OCI-LY7 (cell line): ENCODE data around the gene ABR. TPM values are rescaled to one million over a fixed set of nuclear protein-coding genes. Genes with fewer than 3 reads are reported as not detected.

Source experiments
- BruUV-seq: library from RNA; stranded (reverse); fragments of 400-500 nt; replicated peaks from 2 replicates; lab custom pipeline; 2021; lab: Mats Ljungman, UMichigan
- CTCF ChIA-PET: fragments of 300-600 bp; sonication (Branson Sonifier 250); formaldehyde crosslinking; loops from one replicate; lab custom pipeline; 2022; ENCODE audit warnings: antibody characterized with exemption; ENCODE audit not compliant: unreplicated experiment; lab: Charles Lee
- POLR2A ChIA-PET: fragments of 300-600 bp; sonication (Branson Sonifier 250); formaldehyde crosslinking; loops from one replicate; lab custom pipeline; 2022; ENCODE audit warnings: antibody characterized with exemption; lab: Charles Lee
- DNase-seq: peaks from one replicate; pipeline ENCODE4 v3.0.0-alpha.2; 2015; ENCODE audit warnings: low spot score
- H2AFZ ChIP-seq: fragments of 200-600 bp; sonication (generic), shearing (Covaris generic); 2 replicates; pipeline ENCODE4 v1.6.1; 2014; ENCODE audit warnings: mild to moderate bottlenecking, antibody characterized with exemption, low read length, moderate library complexity
- H3K27ac ChIP-seq: fragments of 200-600 bp; sonication (generic); 2 replicates; pipeline ENCODE4 v1.5.1; 2014; ENCODE audit warnings: mixed run types, low read depth, mild to moderate bottlenecking, moderate library complexity, low read length, inconsistent platforms; ENCODE audit not compliant: poor library complexity, severe bottlenecking
- H3K36me3 ChIP-seq: fragments of 200-600 bp; sonication (generic); 2 replicates; pipeline ENCODE4 v1.6.1; 2014; ENCODE audit warnings: mild to moderate bottlenecking, antibody characterized with exemption, low read length, moderate library complexity, mixed read lengths; ENCODE audit not compliant: insufficient read depth
- H3K4me1 ChIP-seq: fragments of 200-600 bp; sonication (generic); 2 replicates; pipeline ENCODE4 v1.5.1; 2014; ENCODE audit warnings: mild to moderate bottlenecking, low read length; ENCODE audit not compliant: insufficient read depth, poor library complexity, severe bottlenecking
- H3K4me2 ChIP-seq: fragments of 200-600 bp; sonication (generic); 2 replicates; pipeline ENCODE4 v1.6.1; 2014; ENCODE audit warnings: mild to moderate bottlenecking, low read length
- H3K4me3 ChIP-seq: fragments of 200-600 bp; sonication (generic); 2 replicates; pipeline ENCODE4 v1.5.1; 2014; ENCODE audit warnings: mild to moderate bottlenecking, low read depth, low read length; ENCODE audit not compliant: poor library complexity, severe bottlenecking
- H3K79me2 ChIP-seq: fragments of 200-600 bp; sonication (generic); 2 replicates; pipeline ENCODE4 v1.6.1; 2016; ENCODE audit warnings: low read depth, mild to moderate bottlenecking, low read length, moderate library complexity, mixed read lengths; ENCODE audit not compliant: insufficient read depth
- H3K9me2 ChIP-seq: fragments of 200-600 bp; sonication (generic); 2 replicates; pipeline ENCODE4 v1.6.1; 2016; ENCODE audit warnings: mild to moderate bottlenecking, low read length, mixed read lengths; ENCODE audit not compliant: insufficient read depth
- H3K9me3 ChIP-seq: fragments of 200-600 bp; sonication (generic); 2 replicates; pipeline ENCODE4 v1.6.1; 2014; ENCODE audit warnings: mild to moderate bottlenecking, mixed run types, low read length, mixed read lengths
- H4K20me1 ChIP-seq: fragments of 200-600 bp; sonication (generic); 2 replicates; pipeline ENCODE4 v1.6.1; 2014; ENCODE audit warnings: mild to moderate bottlenecking, antibody characterized with exemption, low read length, moderate library complexity, mixed read lengths; ENCODE audit not compliant: insufficient read depth
- EZH2phosphoT487 ChIP-seq: fragments of 200-600 bp; sonication (generic); IDR thresholded peaks from 2 replicates; pipeline ENCODE4 v1.6.1; 2018; ENCODE audit warnings: low read depth, borderline replicate concordance, mild to moderate bottlenecking, mixed run types, antibody characterized with exemption, low read length, moderate library complexity, mixed read lengths
- intact Hi-C: fragments of 100-400 bp; cut with micrococcal nuclease; formaldehyde crosslinking; loops from one replicate; pipeline ENCODE4 v1.10.0; 2022; ENCODE audit not compliant: unreplicated experiment
- total RNA-seq, 2 experiments: library from RNA; depleted of rRNA in 1 of 2; stranded (reverse); fragments of >200 nt in 1 of 2; shearing (Covaris generic) in 1 of 2; gene quantifications; 2 replicates each; pipeline ENCODE4 v1.2.3, GENCODE V29; 2014 to 2022
- TF ChIP-seq, protein P1 (sequence below): fragments of 200-600 bp; sonication (generic); conservative IDR thresholded peaks from 2 replicates; pipeline ENCODE4 v1.5.1; 2014; ENCODE audit warnings: mild to moderate bottlenecking, antibody characterized with exemption, low read length, moderate library complexity, mixed read lengths

ABR gene
- total RNA-seq, 2 experiments from 2014 or later: 164 to 181 TPM

DNA sequence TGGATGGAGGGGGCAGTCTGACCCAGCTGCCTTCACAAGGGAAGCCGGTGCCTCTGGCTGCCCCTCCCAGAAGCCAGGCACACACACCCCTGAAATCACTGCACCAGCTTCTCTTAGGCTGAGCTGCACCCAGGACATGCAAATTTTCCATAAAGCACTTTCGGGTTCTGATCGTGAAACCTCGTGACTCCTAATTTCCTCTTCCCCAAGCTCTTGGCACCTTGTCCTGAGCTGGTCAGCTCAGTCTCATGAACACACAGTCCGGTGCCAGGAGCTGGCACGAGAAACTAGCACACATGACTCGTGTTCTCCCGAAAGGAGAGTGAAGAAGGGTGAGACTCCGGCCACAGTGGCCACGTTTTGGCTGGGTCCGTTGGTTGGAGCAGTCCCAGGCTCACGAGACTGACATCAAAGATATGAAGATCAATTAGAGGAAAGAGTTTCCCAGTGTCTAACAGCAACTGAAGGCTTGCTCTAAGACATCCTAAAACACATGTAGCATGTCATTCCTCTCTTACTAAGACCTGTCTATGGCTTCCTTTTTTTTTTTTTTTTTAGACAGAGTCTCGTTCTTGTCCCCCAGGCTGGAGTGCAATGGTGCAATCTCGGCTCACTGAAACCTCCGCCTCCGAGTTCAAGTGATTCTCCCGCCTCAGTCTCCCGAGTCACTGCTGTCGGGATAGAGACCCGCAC is 9.2 kb upstream of the ABR start:
- TSS peak; percentile 31 for BruUV-seq
- no peak overlapping the region for H2AFZ ChIP-seq
- peaks cover 4% of the 10 kb centered on the region; the same call in 1 of the 2 replicates for H4K20me1 ChIP-seq
- peak overlapping the region; percentile 82 for H3K4me2 ChIP-seq
- H3K4me1 ChIP-seq: peaks cover 60% of the 10 kb centered on the region
- peak overlapping the region; percentile 74 for H3K27ac ChIP-seq
- H3K9me2 ChIP-seq: no peaks in the 10 kb centered on the region
- H3K4me3 ChIP-seq: peak overlapping the region; percentile 57
- ChIA-PET CTCF (interaction anchor here (0.6 to 0.7 kb wide), 2 partner anchors 9 to 192 kb away, joined by 3 read pairs; no protein-coding TSS in a partner anchor), POLR2A (interaction anchor here (0.6 to 3.1 kb wide), 5 partner anchors 8 to 131 kb away, joined by 4 to 20 read pairs (median 5); no protein-coding TSS in a partner anchor)
- peak; percentile 64 for DNase-seq
- intact Hi-C loops: loop anchor here (5.0 kb wide), 1 partner anchor 192 kb away; the partner anchor contains the start of gene TIMM22
- TF ChIP-seq, protein P1, sequence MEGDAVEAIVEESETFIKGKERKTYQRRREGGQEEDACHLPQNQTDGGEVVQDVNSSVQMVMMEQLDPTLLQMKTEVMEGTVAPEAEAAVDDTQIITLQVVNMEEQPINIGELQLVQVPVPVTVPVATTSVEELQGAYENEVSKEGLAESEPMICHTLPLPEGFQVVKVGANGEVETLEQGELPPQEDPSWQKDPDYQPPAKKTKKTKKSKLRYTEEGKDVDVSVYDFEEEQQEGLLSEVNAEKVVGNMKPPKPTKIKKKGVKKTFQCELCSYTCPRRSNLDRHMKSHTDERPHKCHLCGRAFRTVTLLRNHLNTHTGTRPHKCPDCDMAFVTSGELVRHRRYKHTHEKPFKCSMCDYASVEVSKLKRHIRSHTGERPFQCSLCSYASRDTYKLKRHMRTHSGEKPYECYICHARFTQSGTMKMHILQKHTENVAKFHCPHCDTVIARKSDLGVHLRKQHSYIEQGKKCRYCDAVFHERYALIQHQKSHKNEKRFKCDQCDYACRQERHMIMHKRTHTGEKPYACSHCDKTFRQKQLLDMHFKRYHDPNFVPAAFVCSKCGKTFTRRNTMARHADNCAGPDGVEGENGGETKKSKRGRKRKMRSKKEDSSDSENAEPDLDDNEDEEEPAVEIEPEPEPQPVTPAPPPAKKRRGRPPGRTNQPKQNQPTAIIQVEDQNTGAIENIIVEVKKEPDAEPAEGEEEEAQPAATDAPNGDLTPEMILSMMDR: no peak
- no peak for TF ChIP-seq EZH2phosphoT487
- no peaks in the 10 kb centered on the region for H3K9me3 ChIP-seq
- H3K79me2 ChIP-seq: peaks cover 57% of the 10 kb centered on the region
- H3K36me3 ChIP-seq: peaks cover 20% of the 10 kb centered on the region; the same call in 1 of the 2 replicates

DNA sequence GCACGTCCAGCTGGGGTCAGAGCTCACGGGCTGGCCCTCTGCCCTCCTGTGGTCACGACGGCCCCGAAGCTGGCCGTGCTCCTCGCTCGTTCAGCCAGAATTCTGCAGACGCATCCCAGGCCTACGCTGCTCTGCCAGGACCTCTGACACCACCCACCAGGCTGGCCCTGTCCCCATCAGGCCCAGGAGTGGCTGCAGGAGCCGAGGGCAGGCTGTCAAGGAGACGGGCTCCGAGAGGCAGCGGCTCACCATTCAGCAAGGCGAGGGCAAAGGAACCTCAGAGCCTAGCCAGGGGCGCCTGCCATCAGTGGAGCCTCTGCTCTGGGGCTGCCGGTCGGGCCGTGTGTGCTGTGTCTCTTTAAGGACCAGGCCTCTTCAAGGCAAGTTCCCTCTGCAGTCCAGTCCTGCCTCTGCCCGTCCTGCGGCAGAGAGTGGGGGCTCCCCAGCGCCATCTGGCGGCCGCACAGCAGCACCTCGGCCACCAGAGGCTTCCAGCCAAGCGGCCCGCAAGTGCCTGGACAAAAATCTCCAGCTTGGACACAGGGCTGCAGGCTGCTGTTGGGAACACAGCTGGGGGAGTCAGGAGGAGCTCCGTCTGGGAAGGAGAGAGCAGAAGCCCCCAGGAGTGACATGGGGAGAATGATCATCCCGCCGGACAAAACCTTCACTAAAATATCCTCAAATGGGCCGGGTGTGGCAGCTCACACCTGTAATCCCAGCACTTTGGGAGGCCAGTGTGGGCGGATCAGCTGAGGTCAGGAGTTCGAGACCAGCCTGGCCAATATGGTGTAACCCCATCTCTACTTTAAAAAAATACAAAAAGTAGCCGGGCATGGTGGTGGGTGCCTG is 7.4 kb upstream of the ABR start:
- peaks cover 55% of the 10 kb centered on the region for H3K79me2 ChIP-seq
- H3K4me3 ChIP-seq: no peak overlapping the region
- no peaks in the 10 kb centered on the region for H3K9me2 ChIP-seq
- no peak overlapping the region for H3K27ac ChIP-seq
- BruUV-seq: no TSS peak
- H3K36me3 ChIP-seq: peaks cover 20% of the 10 kb centered on the region; the same call in 1 of the 2 replicates
- POLR2A ChIA-PET: interaction anchor here (3.1 kb wide), 1 partner anchor 10 kb away, joined by 20 read pairs; no protein-coding TSS in a partner anchor
- peaks cover 4% of the 10 kb centered on the region; the same call in 1 of the 2 replicates for H4K20me1 ChIP-seq
- no peaks in the 10 kb centered on the region for H3K9me3 ChIP-seq
- intact Hi-C loops: loop anchor here (1.0 to 5.0 kb wide), 2 partner anchors 64 to 190 kb away; partner anchors contain the start of gene TIMM22
- H2AFZ ChIP-seq: no peak overlapping the region
- H3K4me1 ChIP-seq: peaks cover 71% of the 10 kb centered on the region
- CTCF ChIA-PET: interaction anchor here (0.6 to 0.9 kb wide), 5 partner anchors 9 to 338 kb away, joined by 3 to 5 read pairs (median 3); no protein-coding TSS in a partner anchor
- peak overlapping the region; percentile 45 for H3K4me2 ChIP-seq
- DNase-seq: peak; percentile 80
- TF ChIP-seq EZH2phosphoT487: no peak
- TF ChIP-seq, protein P1: peak; percentile 93
